Endometrial microvascular endothelial cells (primary cell): ENCODE data around the gene CDPF1. TPM values are rescaled to one million over a fixed set of nuclear protein-coding genes. Genes with fewer than 3 reads are reported as not detected.

Experiments
- in situ Hi-C: cut with HindIII; loops from 2 replicates; pipeline ENCODE4 v1.10.0; 2017; ENCODE audit warnings: low sequenced_read_pairs, low pct_unique_long_range_greater_than_20kb; ENCODE audit errors: inconsistent ontology term
- total RNA-seq: library from RNA; depleted of rRNA; stranded (reverse); fragments of >200 nt; gene quantifications from one replicate; pipeline ENCODE4 v1.2.3, GENCODE V29; 2015; ENCODE audit errors: inconsistent ontology term

Gene CDPF1
- total RNA-seq, 1 donor from 2014 or later, result 34.5 TPM

DNA sequence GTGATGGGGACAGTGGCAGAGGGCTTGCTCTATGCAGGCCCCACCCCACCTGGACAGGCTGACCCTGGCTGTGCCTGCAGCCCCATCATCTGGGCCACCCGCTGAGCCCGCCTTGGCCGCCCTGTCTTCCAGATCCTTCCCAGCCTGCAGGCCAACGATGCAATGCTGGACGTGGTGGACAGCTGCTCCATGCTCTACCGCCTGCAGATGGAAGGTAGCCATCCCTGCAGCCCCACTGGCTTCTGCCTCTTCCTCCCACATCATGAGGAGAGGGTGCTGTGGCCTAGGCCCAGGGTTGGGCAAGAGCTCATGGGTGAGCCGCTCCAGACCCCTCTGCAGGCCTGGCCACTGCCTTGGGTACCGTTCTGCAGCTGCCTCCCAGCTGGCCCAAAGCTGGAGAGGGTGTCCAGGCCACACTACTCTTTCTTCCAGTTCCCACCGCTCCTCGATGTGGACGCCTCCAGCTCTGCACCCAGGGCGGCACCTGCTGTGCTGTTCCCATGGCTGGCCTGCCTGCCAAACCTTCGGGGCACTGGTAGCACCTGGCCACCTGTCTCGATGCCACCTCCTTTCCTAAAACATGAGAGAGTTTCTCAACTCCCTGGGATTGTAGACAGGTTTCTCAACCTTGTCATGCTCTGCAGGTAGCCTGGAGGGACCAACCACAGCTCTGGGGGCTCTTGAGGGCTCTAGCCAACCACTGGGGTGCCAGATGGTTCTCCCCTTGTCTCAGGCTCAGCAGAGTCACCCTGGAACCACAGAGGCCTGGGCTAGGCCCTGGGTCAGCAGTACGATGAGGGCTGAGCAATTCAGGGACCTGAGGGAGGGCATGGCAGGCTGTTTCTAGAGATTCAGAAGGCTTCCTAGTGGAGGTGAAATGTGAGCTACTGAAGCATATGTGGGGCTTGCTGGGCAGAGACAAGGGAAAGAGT is 37.1 kb upstream of the CDPF1 start:
- in situ Hi-C loops, result no loop called here

DNA sequence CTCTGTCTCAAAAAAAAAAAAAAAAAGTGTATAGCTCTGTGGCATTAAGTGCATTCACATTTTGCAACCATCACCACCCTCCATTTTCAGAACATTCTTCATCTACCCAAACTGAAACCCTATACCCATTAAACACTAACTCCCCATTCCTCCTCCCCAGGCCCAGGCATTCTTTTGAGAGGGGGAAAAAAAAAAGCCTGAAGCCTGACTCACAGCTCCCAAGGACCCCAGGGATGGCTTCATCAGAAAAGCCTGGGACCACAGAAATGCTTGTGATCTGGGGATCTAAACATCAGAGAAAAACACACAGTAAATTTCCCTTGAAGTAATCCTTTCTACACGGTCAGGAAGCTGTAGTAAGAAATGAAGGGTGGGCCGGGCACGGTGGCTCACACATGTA is 35.9 kb upstream of the CDPF1 start:
- in situ Hi-C loops, result no loop called here

DNA sequence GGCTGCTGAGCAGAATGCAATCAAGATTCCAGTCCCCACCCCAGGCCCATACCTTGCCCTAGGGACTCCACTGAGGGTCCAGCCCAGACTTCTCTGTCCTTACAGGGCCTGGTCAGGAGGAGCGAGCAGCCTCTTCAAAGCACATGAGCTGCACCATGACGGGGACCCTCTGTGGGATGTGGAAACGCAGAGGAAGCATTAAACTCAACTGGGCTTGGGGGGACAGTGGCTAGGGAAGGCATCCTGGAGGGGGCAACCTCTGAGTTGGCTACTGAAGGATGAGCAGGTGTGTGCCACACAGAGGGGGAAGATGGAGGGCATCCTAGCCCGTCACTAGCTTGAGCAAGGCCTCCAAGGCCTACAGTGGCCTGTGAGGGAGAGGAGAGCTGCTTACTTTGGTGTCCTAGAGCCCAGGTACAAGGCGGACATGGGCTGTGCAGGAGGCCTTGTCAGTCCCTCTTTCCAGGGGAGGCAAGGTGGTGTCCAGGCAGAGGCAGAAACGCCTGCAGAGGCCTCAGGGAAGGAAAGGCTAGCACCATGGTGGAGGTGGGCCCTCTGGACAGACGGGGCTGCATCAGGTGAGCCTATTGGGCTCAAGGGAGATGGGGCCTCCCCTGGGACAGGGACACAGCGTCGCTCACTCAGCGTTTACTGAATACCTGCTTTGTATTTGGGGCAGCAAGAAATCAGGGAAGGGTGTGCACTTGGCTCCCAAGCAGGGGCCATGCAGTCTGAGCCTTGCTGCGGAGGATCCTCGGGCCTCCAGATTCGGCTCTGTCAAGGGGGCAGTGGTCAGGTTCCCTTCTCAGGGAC is 32.0 kb upstream of the CDPF1 start:
- in situ Hi-C loops, result no loop called here

GRCh38 chr22:46280999-46281623 is 31.0 kb upstream of the CDPF1 start:
- in situ Hi-C loops, result no loop called here

DNA sequence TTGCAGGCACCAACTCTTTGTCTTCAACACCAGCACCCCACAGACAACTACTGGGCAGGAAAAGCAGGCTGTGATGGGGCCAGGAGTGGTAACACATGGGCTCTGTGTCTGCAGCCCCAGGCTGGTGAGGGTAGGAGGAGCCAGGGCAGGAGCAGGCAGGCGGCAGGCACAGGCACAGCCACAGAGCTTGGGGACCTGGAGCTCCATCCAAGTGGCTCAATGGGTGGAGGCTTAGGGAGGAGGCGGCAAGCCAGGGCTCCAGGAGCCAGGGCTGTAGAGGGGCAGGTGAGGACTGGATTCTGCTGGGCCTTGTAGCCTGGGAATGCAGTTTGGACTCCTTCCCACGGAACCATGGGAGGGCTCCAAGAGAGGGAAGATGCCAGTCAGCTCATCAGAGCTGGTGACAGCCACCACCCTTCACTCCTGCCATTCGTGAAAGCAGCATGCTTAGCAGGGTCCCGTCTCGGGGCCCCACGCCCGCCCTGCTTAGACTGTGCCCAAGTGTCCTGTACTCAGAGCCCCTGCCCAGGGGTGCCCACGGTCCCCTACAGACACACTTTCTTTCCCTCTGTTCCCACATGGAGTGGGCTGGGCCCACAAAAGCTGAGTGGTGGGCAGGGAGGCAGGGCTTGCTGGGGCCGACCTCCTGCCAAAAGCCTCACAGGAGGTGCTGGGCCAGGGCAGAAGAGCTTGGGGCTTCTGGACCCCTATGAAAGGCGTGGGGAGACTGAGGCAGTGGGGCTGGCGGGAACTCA is 30.1 kb upstream of the CDPF1 start:
- in situ Hi-C loops, result no loop called here

DNA sequence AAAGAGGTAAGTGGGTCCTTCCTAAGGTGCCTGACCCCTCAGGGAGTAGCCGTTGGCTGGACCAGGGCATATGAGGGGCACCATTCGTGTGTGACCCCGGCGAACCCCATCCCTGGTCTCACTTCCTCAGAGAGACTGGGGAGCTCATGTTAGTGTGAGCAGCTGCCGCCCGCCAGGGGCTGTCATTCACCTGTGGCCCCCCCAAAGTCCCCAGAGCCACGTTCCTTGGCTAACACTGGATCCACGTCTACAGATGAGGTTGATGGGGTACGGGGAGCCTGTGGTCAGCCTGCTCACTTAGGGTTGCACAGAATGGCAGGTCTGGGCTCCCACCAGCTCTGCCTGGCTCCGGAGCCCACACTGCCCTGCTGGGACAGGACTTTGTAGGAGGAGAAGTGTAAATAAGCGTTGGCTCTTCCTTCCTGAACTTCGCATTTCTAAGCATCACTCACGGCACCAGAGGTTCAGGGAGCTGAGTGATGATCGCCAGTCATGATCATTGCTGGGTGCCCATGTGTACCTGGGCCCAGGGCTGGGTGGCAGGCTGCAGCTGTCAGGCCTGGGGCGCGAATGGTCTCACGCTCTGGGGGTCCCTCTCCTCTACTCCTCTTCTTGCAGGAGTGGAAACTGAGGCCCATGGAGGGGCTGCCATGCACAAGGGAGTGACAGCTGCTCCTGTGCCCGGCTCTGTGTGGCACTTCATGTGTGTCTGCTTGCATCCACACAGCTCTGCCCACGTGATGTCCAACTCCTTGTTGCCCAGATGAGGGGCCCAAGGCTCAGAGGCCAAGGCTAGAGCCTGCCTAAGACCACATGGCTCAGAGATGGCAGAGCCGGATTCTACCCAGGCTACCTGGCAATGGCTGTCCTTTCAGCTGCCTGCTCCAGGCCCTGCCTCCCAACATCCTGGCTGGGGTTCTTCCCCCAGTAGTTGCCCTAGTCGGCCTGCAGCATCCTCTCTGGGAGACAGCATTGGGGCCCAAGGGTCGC is 28.9 kb upstream of the CDPF1 start:
- in situ Hi-C loops, result no loop called here

- in situ Hi-C loops, result no loop called here
Measured at GRCh38 chr22:46276563-46276962, 26.5 kb upstream of the CDPF1 start.

GRCh38 chr22:46275455-46276122 is 25.5 kb upstream of the CDPF1 start:
- in situ Hi-C loops, result no loop called here

- in situ Hi-C loops, result loop anchor here (25.0 kb wide), 1 partner anchor 137 kb away; no protein-coding TSS in a partner anchor
Measured at GRCh38 chr22:46274381-46274780, 24.3 kb upstream of the CDPF1 start.

GRCh38 chr22:46273432-46274148 is 23.5 kb upstream of the CDPF1 start:
- in situ Hi-C loops, result loop anchor here (25.0 kb wide), 1 partner anchor 136 kb away; no protein-coding TSS in a partner anchor

DNA sequence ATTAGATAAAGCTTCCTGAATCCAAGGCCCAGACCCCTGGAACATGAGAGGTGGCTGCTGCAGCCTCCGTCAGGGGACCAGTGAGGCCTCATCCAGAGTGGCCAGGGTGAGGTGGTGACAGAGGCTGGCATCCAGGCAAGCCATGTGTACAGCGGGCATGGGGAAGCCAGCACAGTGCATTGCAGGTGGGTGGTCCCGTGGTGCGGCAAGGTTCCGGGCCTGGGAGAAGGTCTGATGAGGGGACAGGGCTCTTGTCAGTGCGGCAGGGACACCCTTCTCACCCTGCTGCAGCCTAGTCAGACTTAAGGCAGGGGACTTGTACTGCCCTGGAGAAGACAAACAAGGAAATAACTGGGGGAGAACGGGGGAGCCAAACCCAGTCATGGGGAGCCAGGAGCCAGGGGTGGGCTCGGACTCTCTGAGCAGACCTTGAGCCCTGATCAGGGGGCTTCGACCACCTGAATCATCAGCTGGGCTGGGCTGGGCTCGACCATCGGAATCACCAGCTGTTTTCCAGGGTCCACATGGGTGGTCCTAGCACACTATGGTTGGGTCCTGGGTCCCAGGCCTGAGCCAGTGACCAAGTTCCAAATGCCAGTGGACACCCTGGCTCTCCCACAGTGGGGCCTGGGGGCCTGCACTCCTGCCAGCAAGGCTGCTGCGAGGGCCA is 22.8 kb upstream of the CDPF1 start:
- in situ Hi-C loops, result loop anchor here (25.0 kb wide), 1 partner anchor 136 kb away; no protein-coding TSS in a partner anchor

DNA sequence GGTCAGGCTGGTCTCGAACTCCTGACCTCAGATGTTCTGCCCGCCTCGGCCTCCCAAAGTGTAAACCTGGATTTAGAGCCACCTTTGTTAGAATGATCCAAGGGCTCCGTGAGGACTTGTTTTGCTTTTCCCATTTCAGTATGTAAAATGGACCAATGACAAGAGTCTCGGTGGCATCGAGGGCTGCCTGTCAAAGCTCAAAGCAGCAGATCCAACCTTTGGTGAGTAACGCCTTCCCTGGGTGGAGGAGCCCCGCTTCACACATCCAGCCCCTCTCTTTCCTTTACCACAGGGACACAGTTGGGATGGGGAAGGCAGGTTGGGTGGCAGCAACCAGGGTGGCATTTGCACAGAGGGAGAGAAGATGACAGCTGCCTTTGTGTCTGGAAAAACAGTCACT is 22.1 kb upstream of the CDPF1 start:
- in situ Hi-C loops, result loop anchor here (25.0 kb wide), 1 partner anchor 135 kb away; no protein-coding TSS in a partner anchor

DNA sequence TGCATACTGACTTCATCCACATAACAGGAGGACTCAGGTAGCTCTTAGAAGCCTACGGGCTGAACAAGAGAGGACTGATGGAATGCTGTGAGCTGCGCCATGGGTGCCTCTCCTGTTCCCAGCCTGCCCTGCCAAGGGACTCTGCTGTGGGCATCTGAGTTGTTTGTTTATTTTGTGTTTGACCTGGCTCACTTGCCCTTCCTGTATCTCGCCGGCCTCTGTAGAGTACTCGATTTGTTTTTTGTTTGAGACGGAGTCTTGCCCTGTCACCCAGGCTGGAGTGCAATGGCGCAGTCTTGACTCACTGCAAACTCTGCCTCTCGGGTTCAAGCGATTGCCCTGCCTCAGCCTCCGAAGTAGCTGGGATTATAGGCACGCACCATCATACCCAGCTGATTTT is 19.5 kb upstream of the CDPF1 start:
- in situ Hi-C loops, result loop anchor here (25.0 kb wide), 1 partner anchor 132 kb away; no protein-coding TSS in a partner anchor

DNA sequence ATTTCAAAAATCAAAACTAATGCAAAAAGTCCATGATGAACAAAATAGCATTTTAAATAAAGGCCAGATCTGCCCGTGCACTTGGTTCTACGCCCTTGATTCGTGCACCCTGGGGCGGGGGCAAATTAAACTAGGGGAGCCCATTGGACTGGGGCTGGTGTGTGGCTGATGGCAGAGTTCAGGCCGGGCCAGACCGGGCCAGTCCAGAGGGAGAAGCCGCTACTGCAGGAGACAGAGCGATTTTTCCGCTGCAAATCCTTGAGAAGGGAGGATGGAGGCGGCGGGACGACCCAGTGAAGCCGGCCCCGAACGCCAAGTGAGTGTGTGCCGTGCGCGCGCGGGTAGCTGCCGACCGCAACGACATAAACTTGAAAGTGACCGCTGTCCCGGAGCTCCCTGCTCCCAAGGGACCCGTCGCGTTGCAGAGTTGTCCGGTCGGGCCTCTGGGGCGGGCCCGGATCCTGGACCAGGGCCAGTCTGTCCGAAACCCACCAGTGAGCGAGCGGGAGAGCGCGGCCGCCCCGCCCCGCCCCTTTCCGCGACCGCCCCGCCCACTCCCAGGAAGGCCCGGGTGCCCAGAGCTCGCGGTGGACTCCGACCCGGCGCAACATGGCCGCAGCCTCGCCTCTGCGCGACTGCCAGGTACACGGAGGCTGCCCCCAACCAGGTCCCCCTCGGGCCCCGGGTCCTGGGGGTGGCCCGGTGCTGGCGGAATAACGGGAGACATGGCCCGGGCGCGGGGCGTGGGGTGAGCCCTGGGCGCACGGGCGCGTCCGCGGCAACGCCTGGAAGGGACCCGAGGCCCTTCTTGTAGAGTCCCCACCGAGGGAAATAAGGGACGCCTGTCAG is 17.6 kb upstream of the CDPF1 start, which contains the start of gene TTC38:
Gene TTC38 (plus strand): TSS at position 578 of the 849 bp plus-strand sequence. CDS start 32 bp downstream, at position 610.
- in situ Hi-C loops, result loop anchor here (25.0 kb wide), 1 partner anchor 130 kb away; no protein-coding TSS in a partner anchor

GRCh38 chr22:46265627-46266026 is 15.5 kb upstream of the CDPF1 start:
- in situ Hi-C loops, result loop anchor here (25.0 kb wide), 1 partner anchor 128 kb away; no protein-coding TSS in a partner anchor
